Measurements from ENCODE around the gene MGMT. TPM values are rescaled to one million over a fixed set of nuclear protein-coding genes. Genes with fewer than 3 reads are reported as not detected.

Gene MGMT
- total and polyA plus RNA-seq, 2 experiments from 2014 or later: 19.3 to 21.9 TPM

GRCh38 chr10:129683920-129684319 is 216.9 kb downstream of the MGMT start:
- H3K27ac ChIP-seq (ENCODE audit: low read depth): no peak overlapping the region
- H2AFZ ChIP-seq: no peak overlapping the region
- Mint-ChIP-seq H3K9me3 (no peaks in the 10 kb centered on the region), H3K36me3 (ENCODE audit: low read depth) (no peaks in the 10 kb centered on the region), H3K4me1 (no peaks in the 10 kb centered on the region), H3K27ac (no peak overlapping the region; the same call in 1 of the 2 replicates), H3K4me3 (no peak overlapping the region), H3K27me3 (ENCODE audit: insufficient read depth, low read depth, poor library complexity) (peaks cover 2% of the 10 kb centered on the region)
- no peaks in the 10 kb centered on the region for H3K36me3 ChIP-seq (ENCODE audit: insufficient read depth)
- H3K9me2 ChIP-seq (ENCODE audit: insufficient read depth): no peaks in the 10 kb centered on the region
- DNase-seq (ENCODE audit: low spot score) (no peak), ATAC-seq (no peak)
- H3K4me3 ChIP-seq: no peak overlapping the region
- H3F3A ChIP-seq (replicated peaks; ENCODE audit: low read depth): no peaks in the 10 kb centered on the region
- no peaks in the 10 kb centered on the region for H3K4me1 ChIP-seq (ENCODE audit: insufficient read depth)
- H4K20me1 ChIP-seq (replicated peaks; ENCODE audit: insufficient read depth): no peaks in the 10 kb centered on the region
- H3K4me2 ChIP-seq: no peak overlapping the region
- no peaks in the 10 kb centered on the region for H3K79me2 ChIP-seq (replicated peaks; ENCODE audit: insufficient read depth)
- TF ChIP-seq ZNF114 (CRISPR knock-in tag; IDR thresholded peaks at IDR 0.05) (no peak), STAT1 (IDR thresholded peaks at IDR 0.05; ENCODE audit: unreplicated experiment) (no peak), EZH2 (IDR thresholded peaks at IDR 0.05; ENCODE audit: low read depth, unreplicated experiment) (no peak), JUNB (IDR thresholded peaks at IDR 0.05; ENCODE audit: unreplicated experiment) (no peak), ZNF462 (CRISPR knock-in tag; IDR thresholded peaks at IDR 0.05) (no peak), ETS1 (IDR thresholded peaks at IDR 0.05) (no peak), EZH2phosphoT487 (IDR thresholded peaks at IDR 0.05; ENCODE audit: unreplicated experiment) (no peak), POLR2AphosphoS5 (IDR thresholded peaks at IDR 0.05; ENCODE audit: low read depth) (no peak), ZNF331 (CRISPR knock-in tag; IDR thresholded peaks at IDR 0.05; ENCODE audit: low read depth) (no peak)
- H3K27me3 ChIP-seq (ENCODE audit: insufficient read depth): no peaks in the 10 kb centered on the region
